Measurements from ENCODE around the gene NLK. TPM values are rescaled to one million over a fixed set of nuclear protein-coding genes. Genes with fewer than 3 reads are reported as not detected.

NLK gene
- total and polyA plus RNA-seq, 12 donors: 5.2 to 27.3 (median 20.7) TPM

GRCh38 chr17:28173801-28174200 is 131.3 kb downstream of the NLK start:
- Histone ChIP-seq H3K36me3 (peaks cover 0 to 74% (median 8%) of the 10 kb centered on the region in 9 donors), H3K9me3 (no peaks in the 10 kb centered on the region), H3K4me3 (no peak overlapping the region), H3K27ac (no peak overlapping the region), H3K4me1 (peaks cover 0 to 20% (median 0%) of the 10 kb centered on the region in 9 donors), H3K27me3 (no peaks in the 10 kb centered on the region)
- ATAC-seq (no peak), DNase-seq (no peak)
- intact Hi-C loops (cut with DNase I): no loop called here
- TF ChIP-seq, protein P1, sequence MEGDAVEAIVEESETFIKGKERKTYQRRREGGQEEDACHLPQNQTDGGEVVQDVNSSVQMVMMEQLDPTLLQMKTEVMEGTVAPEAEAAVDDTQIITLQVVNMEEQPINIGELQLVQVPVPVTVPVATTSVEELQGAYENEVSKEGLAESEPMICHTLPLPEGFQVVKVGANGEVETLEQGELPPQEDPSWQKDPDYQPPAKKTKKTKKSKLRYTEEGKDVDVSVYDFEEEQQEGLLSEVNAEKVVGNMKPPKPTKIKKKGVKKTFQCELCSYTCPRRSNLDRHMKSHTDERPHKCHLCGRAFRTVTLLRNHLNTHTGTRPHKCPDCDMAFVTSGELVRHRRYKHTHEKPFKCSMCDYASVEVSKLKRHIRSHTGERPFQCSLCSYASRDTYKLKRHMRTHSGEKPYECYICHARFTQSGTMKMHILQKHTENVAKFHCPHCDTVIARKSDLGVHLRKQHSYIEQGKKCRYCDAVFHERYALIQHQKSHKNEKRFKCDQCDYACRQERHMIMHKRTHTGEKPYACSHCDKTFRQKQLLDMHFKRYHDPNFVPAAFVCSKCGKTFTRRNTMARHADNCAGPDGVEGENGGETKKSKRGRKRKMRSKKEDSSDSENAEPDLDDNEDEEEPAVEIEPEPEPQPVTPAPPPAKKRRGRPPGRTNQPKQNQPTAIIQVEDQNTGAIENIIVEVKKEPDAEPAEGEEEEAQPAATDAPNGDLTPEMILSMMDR (IDR thresholded peaks at IDR 0.05): no peak
- WGBS, 2 donors: 42 to 48% methylated on average over 1 of the region's 1 CpG

DNA sequence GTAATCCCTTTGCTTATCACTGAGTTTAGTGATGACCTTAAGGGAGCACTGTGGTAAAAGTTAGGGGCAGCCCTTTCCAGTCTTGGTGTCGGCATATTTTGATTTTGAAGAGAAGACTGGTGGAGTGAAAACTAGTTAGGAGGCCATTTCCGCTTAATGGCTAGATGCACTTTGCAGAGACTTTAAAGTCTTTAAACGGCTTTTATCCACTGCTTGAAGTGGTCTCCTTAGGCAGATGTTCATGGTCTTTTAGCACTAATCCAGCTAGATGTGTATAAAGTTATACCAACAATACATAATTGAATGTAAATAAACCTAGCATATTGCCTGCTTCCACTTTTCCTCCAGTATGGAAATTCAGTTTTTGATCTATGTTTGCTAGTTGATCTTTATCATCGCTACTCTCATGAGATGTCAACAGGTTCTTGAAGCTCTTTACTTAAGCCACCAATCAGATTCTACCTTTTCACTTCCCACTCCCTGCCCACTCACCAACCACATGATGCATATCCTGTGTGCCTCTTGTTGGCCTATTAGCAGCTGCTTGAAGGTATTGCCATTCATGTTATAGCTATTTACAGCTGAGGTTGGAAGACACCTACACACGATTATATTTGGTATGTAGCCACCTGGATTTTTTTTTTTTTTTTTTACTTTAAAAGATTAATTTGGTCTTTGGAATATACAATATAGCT is 132.0 kb downstream of the NLK start:
- Histone ChIP-seq H3K36me3 (peaks cover 0 to 67% (median 1%) of the 10 kb centered on the region in 9 donors), H3K27me3 (no peaks in the 10 kb centered on the region), H3K4me1 (peaks cover 0 to 20% (median 0%) of the 10 kb centered on the region in 9 donors), H3K9me3 (no peaks in the 10 kb centered on the region), H3K27ac (no peak overlapping the region), H3K4me3 (no peak overlapping the region)
- 74 to 81% methylated on average over 5 of the region's 5 CpGs for WGBS, 2 donors
- no peak for ATAC-seq
- DNase-seq: no peak
- intact Hi-C loops (cut with DNase I): no loop called here
- TF ChIP-seq, protein P1 (IDR thresholded peaks at IDR 0.05): no peak

DNA sequence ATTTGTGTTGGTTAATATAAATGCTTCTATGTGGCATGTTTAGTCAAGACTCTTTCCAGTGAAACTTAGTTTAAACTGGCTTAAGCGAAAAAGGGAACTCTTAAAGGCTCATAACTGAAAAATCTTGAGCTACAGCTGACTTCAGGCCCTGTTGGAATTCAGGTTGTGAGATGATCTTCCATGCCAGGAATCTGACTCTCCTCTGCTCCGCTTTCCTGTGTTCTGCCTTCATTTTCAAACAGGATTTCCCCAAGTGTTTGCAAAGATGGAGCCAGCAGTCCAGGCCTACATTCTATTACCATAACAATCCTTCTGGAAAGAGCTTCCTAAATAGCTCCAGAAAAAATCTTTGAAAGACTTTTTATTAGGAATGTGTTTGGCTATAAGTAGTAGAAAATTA is 134.9 kb downstream of the NLK start:
- peaks cover 0 to 13% (median 0%) of the 10 kb centered on the region in 9 donors for H3K4me1 ChIP-seq
- no peaks in the 10 kb centered on the region for H3K27me3 ChIP-seq
- TF ChIP-seq, protein P1 (IDR thresholded peaks at IDR 0.05): no peak
- no peak overlapping the region for H3K27ac ChIP-seq
- DNase-seq (no peak), ATAC-seq (no peak)
- WGBS, 2 donors: 85 to 88% methylated on average over 2 of the region's 2 CpGs
- H3K36me3 ChIP-seq: peaks cover 0 to 68% (median 0%) of the 10 kb centered on the region in 9 donors
- no peaks in the 10 kb centered on the region for H3K9me3 ChIP-seq
- intact Hi-C loops (cut with DNase I): no loop called here
- H3K4me3 ChIP-seq: no peak overlapping the region

DNA sequence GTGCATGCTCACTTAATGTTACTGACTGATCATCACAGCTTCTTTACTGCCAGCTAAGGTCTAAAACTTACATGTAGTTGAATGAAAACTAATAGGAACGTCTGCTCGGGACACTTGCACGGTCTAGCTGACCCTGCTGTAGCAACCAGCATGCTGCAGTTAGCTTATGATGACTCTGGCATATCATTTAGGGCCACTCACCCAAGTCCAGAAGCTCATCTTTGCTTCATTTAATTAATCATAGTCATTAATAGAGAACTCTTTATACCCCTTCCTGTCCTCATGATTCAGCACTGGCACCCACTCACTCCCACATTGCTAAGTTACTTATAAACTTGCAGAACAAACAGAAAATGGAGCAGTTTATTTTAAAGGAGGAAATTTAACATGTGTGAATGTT is 136.3 kb downstream of the NLK start:
- Histone ChIP-seq H3K36me3 (peaks cover 0 to 53% (median 0%) of the 10 kb centered on the region in 9 donors), H3K27ac (no peak overlapping the region), H3K27me3 (no peaks in the 10 kb centered on the region), H3K4me1 (peaks cover 0 to 4% (median 0%) of the 10 kb centered on the region in 9 donors), H3K4me3 (no peak overlapping the region), H3K9me3 (no peaks in the 10 kb centered on the region)
- ATAC-seq (no peak), DNase-seq (no peak)
- intact Hi-C loops (cut with DNase I): no loop called here
- WGBS, 2 donors: 92% methylated on average over 3 of the region's 3 CpGs
- TF ChIP-seq, protein P1 (IDR thresholded peaks at IDR 0.05): no peak
